Trophoblast cell (in vitro differentiated cells and primary cell): ENCODE results near the gene NUMA1.
A peak's percentile ranks its signal among the peaks of the same experiment; 100 is the strongest.

Source experiments
- DNase-seq, 2 donors: peaks; one replicate each; pipeline ENCODE4 v3.0.0-alpha.2; 2016
- H2AFZ ChIP-seq: 2 replicates; pipeline ENCODE4 v1.6.1; 2013; ENCODE audit warnings: low read length, moderate library complexity, mild to moderate bottlenecking; ENCODE audit not compliant: insufficient read depth, poor library complexity
- H2AK5ac ChIP-seq: 2 replicates; pipeline ENCODE4 v1.6.1; 2013; ENCODE audit warnings: mild to moderate bottlenecking, low read length
- H2BK120ac ChIP-seq: 2 replicates; pipeline ENCODE4 v1.6.1; 2013; ENCODE audit warnings: low read length, mild to moderate bottlenecking, moderate library complexity; ENCODE audit not compliant: insufficient read depth, poor library complexity
- H2BK12ac ChIP-seq: 2 replicates; pipeline ENCODE4 v1.6.1; 2013; ENCODE audit warnings: mild to moderate bottlenecking, low read length, moderate library complexity
- H2BK5ac ChIP-seq: 2 replicates; pipeline ENCODE4 v1.6.1; 2013; ENCODE audit warnings: low read length, low read depth, moderate library complexity, mild to moderate bottlenecking; ENCODE audit not compliant: poor library complexity
- H3K14ac ChIP-seq: 2 replicates; pipeline ENCODE4 v1.6.1; 2013; ENCODE audit warnings: mild to moderate bottlenecking, low read length
- H3K18ac ChIP-seq: 2 replicates; pipeline ENCODE4 v1.6.1; 2013; ENCODE audit warnings: mild to moderate bottlenecking, low read length
- H3K23ac ChIP-seq: 2 replicates; pipeline ENCODE4 v1.6.1; 2013; ENCODE audit warnings: low read length
- H3K27ac ChIP-seq: 2 replicates; pipeline ENCODE4 v1.5.1; 2013; ENCODE audit warnings: low read depth, mild to moderate bottlenecking, inconsistent platforms, low read length, moderate library complexity
- H3K27me3 ChIP-seq: 2 replicates; pipeline ENCODE4 v1.6.1; 2013; ENCODE audit warnings: inconsistent platforms, mild to moderate bottlenecking, low read length, moderate library complexity; ENCODE audit not compliant: insufficient read depth
- H3K36me3 ChIP-seq, 2 experiments: 1 replicate in 1 of 2; 2 replicates in 1 of 2; pipeline ENCODE4 v1.6.1; 2013; ENCODE audit warnings: low read length in 2 of 2, mild to moderate bottlenecking in 2 of 2, moderate library complexity in 1 of 2; ENCODE audit not compliant: insufficient read depth in 2 of 2, control insufficient read depth in 1 of 2
- H3K4ac ChIP-seq: 2 replicates; pipeline ENCODE4 v1.6.1; 2013; ENCODE audit warnings: low read depth, mild to moderate bottlenecking, low read length, moderate library complexity
- H3K4me1 ChIP-seq, 2 experiments: 1 replicate in 1 of 2; 2 replicates in 1 of 2; pipeline ENCODE4 v1.6.1; 2013; ENCODE audit warnings: low read length in 2 of 2, mild to moderate bottlenecking in 2 of 2, moderate library complexity in 1 of 2; ENCODE audit not compliant: insufficient read depth in 2 of 2, control insufficient read depth in 1 of 2
- H3K4me2 ChIP-seq: 2 replicates; pipeline ENCODE4 v1.6.1; 2013; ENCODE audit warnings: inconsistent platforms, mild to moderate bottlenecking, low read length, moderate library complexity
- H3K4me3 ChIP-seq: 2 replicates; pipeline ENCODE4 v1.5.1; 2013; ENCODE audit warnings: mild to moderate bottlenecking, low read depth, low read length, inconsistent platforms
- H3K79me1 ChIP-seq: one replicate; pipeline ENCODE4 v1.6.1; 2013; ENCODE audit warnings: low read length
- H3K79me2 ChIP-seq: 2 replicates; pipeline ENCODE4 v1.6.1; 2013; ENCODE audit warnings: low read length, mild to moderate bottlenecking; ENCODE audit not compliant: control insufficient read depth, insufficient read depth, poor library complexity
- H3K9ac ChIP-seq: 2 replicates; pipeline ENCODE4 v1.6.1; 2013; ENCODE audit warnings: mild to moderate bottlenecking, low read length
- H3K9me3 ChIP-seq: 2 replicates; pipeline ENCODE4 v1.6.1; 2013; ENCODE audit warnings: low read depth, mild to moderate bottlenecking, control low read depth, inconsistent platforms, low read length; ENCODE audit not compliant: insufficient read depth
- H4K12ac ChIP-seq: 2 replicates; pipeline ENCODE4 v1.6.1; 2013; ENCODE audit warnings: low read depth, mild to moderate bottlenecking, low read length, moderate library complexity
- H4K8ac ChIP-seq: 2 replicates; pipeline ENCODE4 v1.6.1; 2013; ENCODE audit warnings: low read depth, mild to moderate bottlenecking, low read length, moderate library complexity
- H4K91ac ChIP-seq: one replicate; pipeline ENCODE4 v1.6.1; 2013; ENCODE audit warnings: low read depth, mild to moderate bottlenecking, low read length, moderate library complexity
- WGBS: extraction: QIAGEN DNeasy Blood & Tissue Kit; methylation state at CpG from one replicate; pipeline ENCODE4 v1.1.7; 2013; ENCODE audit warnings: missing lambda C conversion rate; ENCODE audit not compliant: insufficient read length, insufficient coverage; ENCODE audit errors: extremely low coverage; 5-methylcytosine and 5-hydroxymethylcytosine counted together

NUMA1 gene

DNA sequence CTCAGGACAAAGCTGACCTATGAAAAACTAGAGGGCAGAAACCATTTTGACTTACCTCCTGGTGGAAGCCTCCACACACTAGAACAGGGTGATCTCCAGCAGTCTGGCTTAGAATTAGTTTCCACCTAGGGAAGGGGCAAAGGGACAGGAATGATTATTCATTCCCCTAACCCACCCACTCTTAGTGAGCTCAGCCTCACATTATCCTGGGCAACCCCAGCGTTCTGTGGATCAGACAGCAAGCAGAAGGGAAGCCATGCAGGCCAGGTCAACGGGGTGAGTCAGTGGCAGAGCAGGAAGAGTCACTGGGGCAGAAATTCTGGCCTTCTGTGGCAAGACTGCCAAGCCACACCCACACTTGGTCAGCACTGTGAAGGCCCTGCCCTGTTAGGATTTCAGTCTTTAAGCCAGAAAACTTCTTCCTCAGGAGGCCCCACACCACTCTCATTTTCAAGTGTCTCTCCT is 10.5 kb downstream of the NUMA1 start:
- Histone ChIP-seq H3K9me3 (no peaks in the 10 kb centered on the region), H3K14ac (no peak overlapping the region), H3K9ac (no peak overlapping the region), H3K4ac (no peak overlapping the region), H2BK5ac (peak overlapping the region; percentile 7), H3K4me2 (peak overlapping the region; percentile 43), H2AFZ (no peak overlapping the region), H3K4me1 (peaks cover 15 to 22% of the 10 kb centered on the region in 2 experiments), H3K79me1 (peaks cover 14% of the 10 kb centered on the region), H3K4me3 (no peak overlapping the region), H3K18ac (peak overlapping the region; percentile 8), H3K27ac (peak overlapping the region; percentile 45), H3K23ac (no peak overlapping the region), H4K91ac (no peak overlapping the region), H2AK5ac (no peak overlapping the region), H4K12ac (no peak overlapping the region), H3K79me2 (peaks cover 5% of the 10 kb centered on the region), H2BK120ac (no peak overlapping the region), H4K8ac (no peak overlapping the region), H2BK12ac (no peak overlapping the region), H3K27me3 (no peaks in the 10 kb centered on the region), H3K36me3 (peaks cover 6% of the 10 kb centered on the region in 2 experiments)
- no CpG with 5 or more reads among the region's 2 CpGs for WGBS
- DNase-seq = peak; percentile 87

DNA sequence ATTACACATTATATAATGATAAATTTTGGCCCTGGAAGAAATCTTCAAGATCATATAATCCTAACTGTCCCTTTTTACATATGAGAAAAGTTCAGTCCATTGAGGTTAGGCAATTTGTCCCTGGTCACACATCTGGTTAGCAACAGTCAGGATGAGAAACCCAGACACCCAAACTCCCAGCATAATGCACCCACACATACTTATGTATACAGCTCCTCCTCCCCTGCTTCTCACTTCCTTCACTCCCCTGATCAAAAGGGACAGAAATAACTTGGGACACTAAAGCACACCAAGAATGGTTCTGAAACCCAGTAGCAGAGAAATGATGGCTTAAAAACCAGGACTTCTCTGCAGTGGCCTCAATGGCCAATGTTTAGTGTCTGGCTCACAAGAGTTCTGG is 11.1 kb downstream of the NUMA1 start:
- no peak overlapping the region for H2AK5ac ChIP-seq
- H3K79me2 ChIP-seq = peaks cover 3% of the 10 kb centered on the region
- peaks cover 14% of the 10 kb centered on the region for H3K79me1 ChIP-seq
- H3K27ac ChIP-seq = no peak overlapping the region
- H3K9ac ChIP-seq = no peak overlapping the region
- H3K4me1 ChIP-seq = peaks cover 15 to 22% of the 10 kb centered on the region in 2 experiments
- no peak overlapping the region for H2BK5ac ChIP-seq
- H3K27me3 ChIP-seq = no peaks in the 10 kb centered on the region
- DNase-seq = no peak
- H3K9me3 ChIP-seq = no peaks in the 10 kb centered on the region
- H3K4ac ChIP-seq = peak overlapping the region; percentile 16
- no peak overlapping the region for H4K8ac ChIP-seq
- no peak overlapping the region for H3K23ac ChIP-seq
- H2AFZ ChIP-seq = no peak overlapping the region
- H3K4me2 ChIP-seq = peak overlapping the region; percentile 37
- H4K91ac ChIP-seq = no peak overlapping the region
- no peak overlapping the region for H3K18ac ChIP-seq
- H3K14ac ChIP-seq = no peak overlapping the region
- no peak overlapping the region for H2BK120ac ChIP-seq
- H3K36me3 ChIP-seq = peaks cover 6% of the 10 kb centered on the region in 2 experiments
- H4K12ac ChIP-seq = no peak overlapping the region
- no peak overlapping the region for H3K4me3 ChIP-seq
- no peak overlapping the region for H2BK12ac ChIP-seq

DNA sequence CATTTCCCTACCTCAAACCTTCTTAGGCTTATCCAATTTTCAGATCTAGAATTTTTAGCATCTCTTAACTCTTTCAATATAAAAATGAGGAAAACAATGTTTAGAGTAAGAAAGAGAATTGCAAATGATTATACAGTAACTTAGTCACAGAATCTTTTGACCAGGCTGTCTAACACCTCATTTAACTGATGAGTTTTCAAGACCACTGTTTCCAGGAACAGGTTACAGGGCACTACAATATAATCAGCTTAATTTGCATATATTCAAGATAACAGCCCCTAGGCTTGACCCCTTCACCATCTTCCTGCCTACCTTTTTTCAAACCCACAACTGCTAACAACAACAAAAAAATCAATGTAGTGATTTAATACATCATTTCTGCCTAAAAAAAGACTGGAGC is 12.7 kb downstream of the NUMA1 start:
- Histone ChIP-seq H4K12ac (no peak overlapping the region), H3K23ac (no peak overlapping the region), H3K27ac (no peak overlapping the region), H3K14ac (no peak overlapping the region), H4K91ac (no peak overlapping the region), H3K79me2 (peaks cover 3% of the 10 kb centered on the region), H2BK12ac (no peak overlapping the region), H3K18ac (no peak overlapping the region), H2BK120ac (no peak overlapping the region), H3K9ac (no peak overlapping the region), H3K36me3 (peaks cover 6 to 8% of the 10 kb centered on the region in 2 experiments), H4K8ac (no peak overlapping the region), H3K4me1 (peaks cover 10 to 19% of the 10 kb centered on the region in 2 experiments), H2AFZ (no peak overlapping the region), H3K9me3 (no peaks in the 10 kb centered on the region), H3K4ac (no peak overlapping the region), H3K4me2 (no peak overlapping the region), H3K4me3 (no peak overlapping the region), H3K79me1 (peaks cover 10% of the 10 kb centered on the region), H2AK5ac (no peak overlapping the region), H2BK5ac (no peak overlapping the region), H3K27me3 (no peaks in the 10 kb centered on the region)
- no peak for DNase-seq

GRCh38 chr11:72067266-72067665 is 13.1 kb downstream of the NUMA1 start:
- Histone ChIP-seq H4K91ac (no peak overlapping the region), H3K36me3 (peaks cover 6 to 8% of the 10 kb centered on the region in 2 experiments), H2BK12ac (no peak overlapping the region), H3K79me2 (peaks cover 3% of the 10 kb centered on the region), H2AK5ac (no peak overlapping the region), H3K79me1 (peaks cover 7% of the 10 kb centered on the region), H4K8ac (no peak overlapping the region), H3K4me2 (no peak overlapping the region), H3K4me1 (peaks cover 6 to 16% of the 10 kb centered on the region in 2 experiments), H3K27me3 (no peaks in the 10 kb centered on the region), H3K23ac (no peak overlapping the region), H3K4me3 (no peak overlapping the region), H2AFZ (no peak overlapping the region), H4K12ac (no peak overlapping the region), H3K9me3 (no peaks in the 10 kb centered on the region), H3K18ac (no peak overlapping the region), H3K9ac (no peak overlapping the region), H3K4ac (no peak overlapping the region), H3K14ac (no peak overlapping the region), H3K27ac (no peak overlapping the region), H2BK120ac (no peak overlapping the region), H2BK5ac (no peak overlapping the region)
- DNase-seq = no peak
